Fibroblast of gingiva (primary cell): ENCODE measurements around the gene DYNC2I2.

ENCODE experiments used
- DNase-seq: peaks from one replicate; pipeline ENCODE4 v3.0.0-alpha.2; 2011; ENCODE audit warnings: low read depth

Gene DYNC2I2

DNA sequence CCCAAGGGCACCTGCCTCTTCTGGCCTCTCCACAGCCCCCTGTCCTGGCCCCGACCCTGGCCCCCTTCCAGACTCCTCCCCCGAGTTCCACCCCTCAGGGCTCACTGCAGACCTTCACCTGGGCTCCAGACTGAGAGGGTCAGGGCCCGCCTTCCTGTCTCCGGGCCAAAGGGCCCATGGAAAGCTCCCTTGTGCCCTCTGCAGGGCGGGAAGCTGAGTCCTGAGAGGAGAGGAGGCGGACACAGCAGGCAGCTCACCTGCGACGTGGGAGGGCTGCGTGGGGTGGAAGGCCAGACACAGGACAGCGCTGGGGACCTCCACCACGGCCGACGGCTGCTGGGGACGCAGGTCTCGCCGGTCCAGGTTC, 20.6 kb downstream of the DYNC2I2 start:
- no peak for DNase-seq

DNA sequence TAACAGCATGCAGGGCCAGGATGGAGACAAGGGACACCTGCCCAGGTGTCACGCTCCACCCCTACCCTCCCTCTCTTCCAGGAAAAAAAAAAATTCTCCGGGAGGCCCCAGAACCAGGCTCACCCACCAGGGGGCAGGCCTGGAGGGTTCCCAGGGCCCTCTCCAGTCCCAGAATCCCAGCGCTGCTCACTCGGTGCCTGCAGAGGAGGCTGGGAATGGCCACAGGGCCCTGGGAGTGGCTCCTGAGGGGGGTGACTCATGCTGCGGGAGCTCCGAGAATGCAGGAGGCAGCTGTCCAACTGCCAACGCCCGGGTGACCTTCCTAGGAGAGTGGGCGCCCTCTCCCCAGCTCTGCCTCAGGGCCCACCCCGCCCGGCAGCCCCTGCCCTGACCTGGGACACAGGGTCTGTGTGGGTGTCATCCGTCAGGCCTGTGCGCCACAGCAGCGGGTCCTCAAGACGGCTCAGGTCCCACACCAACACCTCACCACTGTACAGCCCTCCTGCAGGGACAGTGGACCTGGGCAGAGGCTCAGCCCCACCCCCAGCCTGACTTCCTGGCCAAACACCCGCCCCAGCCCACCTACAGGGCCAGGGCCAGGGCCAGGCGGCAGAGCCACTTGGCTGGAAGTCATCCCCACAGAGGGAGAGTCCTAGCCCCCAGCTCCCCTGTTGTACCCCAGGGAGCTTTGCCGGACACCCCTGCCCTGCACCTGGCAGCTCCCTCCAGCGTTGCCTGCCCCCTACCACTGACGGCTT, 21.2 kb downstream of the DYNC2I2 start:
- peak; percentile 92 for DNase-seq

DNA sequence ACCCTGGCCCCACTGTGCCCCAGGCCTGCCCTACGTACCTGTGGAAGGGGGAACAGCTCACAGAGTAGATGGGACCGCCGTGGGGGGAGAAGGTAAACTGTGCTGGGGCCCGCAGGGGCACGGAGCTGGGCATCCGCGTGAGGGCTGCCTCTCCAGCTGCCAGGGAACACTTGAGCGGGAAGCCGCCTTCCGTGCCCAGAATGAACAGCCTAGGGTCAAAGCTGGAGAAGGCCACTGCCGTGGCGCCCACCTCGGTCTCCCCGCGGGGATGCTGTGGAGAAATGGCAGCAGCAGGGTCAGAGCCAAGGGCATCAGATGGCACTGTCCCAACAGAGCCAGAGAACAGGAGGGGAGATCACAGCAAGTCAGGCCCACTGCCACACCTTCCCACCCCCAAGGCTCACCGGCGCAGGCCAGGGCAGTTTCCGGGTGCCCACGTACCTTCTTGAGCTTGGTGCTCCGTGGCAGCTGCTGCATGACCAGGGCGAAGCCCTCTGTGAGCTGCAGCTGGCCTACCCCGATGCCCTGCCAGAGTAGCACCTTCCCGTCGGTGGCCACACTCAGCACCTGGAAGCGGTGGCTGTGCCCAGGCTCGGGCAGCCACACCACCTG, 21.9 kb downstream of the DYNC2I2 start:
- DNase-seq, result no peak

DNA sequence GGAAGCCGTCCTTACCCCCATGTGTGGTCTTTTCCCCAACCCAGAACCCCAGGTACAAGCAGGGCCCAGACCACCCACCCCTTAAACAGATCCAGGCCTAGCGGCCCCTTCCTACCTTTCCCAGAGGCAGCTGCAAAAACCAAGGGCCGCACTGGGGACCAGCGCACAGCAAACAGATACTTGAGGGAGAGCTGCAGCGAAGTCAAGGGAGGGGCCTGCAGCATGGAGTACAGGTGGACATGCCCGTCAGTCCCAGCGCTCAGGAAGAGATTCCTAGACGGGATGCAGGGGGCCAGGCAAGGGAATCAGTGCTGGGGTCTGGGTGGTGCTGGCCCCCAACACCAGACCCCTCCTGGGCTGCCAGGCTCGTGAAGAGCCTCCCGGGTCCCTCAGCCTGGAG, 22.5 kb downstream of the DYNC2I2 start:
- DNase-seq, result no peak

DNA sequence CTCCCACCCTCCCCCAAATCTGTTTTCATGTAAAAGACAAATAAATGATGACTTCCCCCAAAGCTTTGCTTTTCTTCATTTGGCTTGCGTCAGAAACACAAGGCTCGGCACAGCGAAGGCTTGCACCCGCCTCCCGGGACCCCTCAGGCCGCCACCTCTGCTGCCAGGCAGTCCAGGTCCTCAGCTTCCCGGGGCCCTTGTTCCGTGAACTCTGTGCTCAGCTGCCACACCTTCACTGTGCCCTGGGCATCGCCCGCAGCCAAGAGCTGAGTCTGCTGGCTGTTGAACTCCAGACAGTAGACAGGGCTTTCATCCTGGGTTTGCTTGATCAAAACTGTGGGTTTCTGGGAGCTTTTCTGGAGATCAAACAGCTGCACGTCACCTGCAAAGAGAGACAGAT, 23.0 kb downstream of the DYNC2I2 start:
- DNase-seq, result no peak

DNA sequence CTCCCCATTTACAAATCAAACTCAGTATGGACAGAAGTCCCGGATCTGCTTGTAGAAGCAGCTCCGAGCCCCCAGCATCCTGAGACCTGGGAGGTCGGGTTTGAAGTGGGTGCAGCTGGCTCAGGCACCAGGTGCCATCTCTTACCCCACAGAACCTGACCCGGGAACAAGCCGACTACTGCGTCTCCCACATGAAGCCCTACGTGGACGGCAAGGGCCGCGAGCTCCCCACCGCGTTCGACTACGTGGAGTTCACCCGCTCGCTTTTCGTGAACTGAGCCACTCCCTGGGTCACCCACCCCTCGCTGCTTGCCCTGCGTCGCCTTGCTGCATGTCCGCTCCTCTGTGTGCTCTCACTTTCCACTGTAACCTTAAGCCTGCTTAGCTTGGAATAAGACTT, 23.6 kb downstream of the DYNC2I2 start:
- DNase-seq, result no peak

DNA sequence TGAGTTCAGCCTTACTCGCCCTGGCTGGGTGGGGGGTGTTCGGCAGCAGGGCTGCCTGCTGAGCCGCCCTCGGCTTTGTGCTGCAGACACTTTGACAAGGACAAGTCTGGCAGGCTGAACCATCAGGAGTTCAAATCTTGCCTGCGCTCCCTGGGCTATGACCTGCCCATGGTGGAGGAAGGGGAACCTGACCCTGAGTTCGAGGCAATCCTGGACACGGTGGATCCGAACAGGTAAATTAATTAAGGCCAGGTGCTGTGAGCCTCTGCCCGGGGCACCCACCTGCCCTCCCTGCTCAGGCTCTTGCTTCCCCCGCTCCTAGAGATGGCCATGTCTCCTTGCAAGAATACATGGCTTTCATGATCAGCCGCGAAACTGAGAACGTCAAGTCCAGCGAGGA, 24.2 kb downstream of the DYNC2I2 start:
- DNase-seq, result no peak

DNA sequence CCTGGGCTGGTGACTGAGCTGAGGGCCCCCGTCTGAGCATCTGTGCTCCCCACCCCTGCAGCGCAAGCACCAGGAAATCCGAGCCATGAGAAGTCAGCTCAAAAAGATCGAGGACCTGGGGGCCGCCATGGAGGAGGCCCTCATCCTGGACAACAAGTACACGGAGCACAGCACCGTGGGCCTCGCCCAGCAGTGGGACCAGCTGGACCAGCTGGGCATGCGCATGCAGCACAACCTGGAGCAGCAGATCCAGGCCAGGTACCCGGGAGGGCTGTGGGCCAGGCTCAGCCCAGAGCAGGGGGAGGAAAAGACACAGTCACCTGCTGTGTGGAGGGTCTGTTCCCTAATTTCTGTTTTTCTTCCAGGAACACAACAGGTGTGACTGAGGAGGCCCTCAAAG, 24.6 kb downstream of the DYNC2I2 start:
- DNase-seq, result no peak

DNA sequence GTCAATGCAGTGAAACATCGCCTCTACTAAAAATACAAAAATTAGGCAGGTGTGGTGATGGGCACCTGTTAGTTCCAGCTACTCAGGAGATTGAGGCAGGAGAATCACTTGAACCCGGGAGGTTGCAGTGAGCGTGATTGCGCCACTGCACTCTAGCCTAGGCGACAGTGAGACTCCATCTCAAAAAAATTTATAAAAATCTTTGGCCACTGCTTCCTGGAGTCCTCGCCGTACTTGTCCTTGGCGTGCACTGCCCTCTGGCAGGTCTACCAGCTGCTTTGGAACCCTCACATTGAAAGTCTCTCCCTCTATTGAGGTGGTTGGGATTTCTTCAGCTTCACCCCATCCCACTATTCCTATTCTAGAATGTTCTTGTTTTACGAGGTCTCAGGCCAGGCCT, 25.0 kb downstream of the DYNC2I2 start:
- no peak for DNase-seq

DNA sequence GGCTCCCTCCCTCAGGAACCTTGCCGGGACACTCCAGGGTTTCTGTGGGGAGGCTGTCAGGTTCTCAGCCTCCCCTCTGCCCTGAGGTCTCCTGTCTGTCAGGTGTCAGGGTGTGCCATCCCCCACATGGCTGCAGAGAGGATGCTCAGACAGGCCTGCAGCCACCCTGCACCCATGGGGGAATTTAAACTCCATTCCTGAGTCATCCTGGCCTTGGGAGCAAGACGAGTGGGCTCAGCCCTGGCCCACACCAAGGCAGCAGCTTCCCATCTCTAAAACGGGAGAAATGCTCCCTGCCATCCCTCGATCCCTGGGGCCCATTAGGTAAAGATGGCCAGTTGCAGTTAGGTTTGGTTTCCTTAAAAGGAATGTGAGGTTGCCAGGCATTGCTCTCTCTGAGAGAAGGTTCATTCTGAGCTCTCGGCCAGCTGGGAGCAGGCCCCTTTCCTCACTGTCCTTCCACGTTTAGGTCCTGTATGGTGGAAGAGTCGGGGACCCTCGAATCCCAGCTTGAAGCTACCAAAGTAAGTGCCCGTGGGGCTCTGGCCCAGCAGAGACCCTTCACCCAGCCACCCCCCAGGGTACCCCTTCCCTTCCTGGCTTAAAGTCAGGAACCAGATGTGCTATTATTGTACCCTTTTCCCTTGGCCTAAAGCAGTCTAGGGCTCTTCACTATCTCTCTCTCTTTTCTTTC, 26.6 kb downstream of the DYNC2I2 start:
- DNase-seq, result no peak

DNA sequence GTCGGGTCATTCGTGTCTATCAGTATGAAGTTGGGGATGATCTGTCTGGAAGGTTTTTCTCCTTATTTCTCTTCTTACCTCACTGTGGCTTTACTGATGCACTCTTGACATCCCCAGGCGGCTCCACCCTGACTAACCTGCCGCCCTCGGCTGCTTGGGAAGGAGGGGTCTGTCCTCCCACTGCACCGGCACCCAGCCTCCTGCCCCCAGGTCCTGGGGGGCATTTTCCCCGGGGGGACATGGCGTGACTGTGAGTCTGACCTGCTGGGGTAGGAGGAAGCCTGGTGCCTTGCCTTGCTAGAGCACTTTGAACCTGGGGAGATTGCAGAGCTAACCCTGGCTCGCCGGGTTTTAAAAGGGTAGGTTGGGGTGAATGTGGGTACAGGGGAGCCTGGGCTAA, 27.5 kb downstream of the DYNC2I2 start:
- no peak for DNase-seq

DNA sequence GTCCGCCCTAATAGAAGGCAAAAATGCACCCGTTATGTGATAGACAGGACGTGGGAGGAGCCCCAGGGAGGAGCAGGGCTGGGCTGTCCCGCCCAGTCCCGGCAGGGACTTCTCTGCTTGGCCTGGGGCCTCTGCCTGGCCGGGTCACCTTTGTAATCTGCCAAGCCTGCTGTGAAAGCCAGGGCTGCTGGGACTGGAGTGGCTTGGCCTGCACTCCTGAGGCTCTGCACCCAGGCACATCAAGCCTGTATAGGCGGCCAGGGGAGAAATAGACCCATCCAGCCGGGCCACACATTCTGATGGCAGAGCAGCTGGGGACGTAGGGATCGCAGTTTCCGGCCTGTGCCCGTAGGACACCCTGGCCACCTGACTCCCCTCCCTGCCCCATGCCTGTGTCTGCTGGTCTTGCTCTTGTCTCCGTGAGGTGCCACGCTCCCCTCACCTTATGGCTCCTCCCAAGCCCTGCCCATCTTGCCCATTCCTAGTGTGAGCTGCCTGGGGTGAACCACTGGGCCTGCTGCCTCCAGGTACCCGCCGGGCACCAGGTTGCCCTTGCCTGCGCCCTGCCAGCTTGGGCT, 28.1 kb downstream of the DYNC2I2 start:
- peak; percentile 46 for DNase-seq

DNA sequence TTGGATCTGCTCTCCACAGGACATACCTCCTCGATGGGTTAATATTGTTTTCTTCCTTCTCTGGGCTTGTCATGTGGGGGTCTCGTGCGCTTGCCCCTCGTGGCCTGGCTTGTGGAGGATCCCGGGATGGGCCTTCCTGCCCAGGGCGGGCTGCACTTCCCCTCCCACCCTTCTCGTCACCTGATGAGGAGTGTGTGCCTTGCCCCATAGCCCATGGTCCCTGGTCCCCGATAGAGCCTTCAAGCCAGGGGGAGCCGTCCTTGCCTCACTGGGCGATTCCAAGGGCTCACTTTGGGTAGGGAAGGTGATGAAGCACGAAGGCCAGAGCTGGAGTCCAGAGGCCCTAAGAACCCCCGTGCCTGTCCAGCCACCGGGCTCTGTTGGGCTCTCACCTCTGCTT, 28.7 kb downstream of the DYNC2I2 start:
- no peak for DNase-seq

DNA sequence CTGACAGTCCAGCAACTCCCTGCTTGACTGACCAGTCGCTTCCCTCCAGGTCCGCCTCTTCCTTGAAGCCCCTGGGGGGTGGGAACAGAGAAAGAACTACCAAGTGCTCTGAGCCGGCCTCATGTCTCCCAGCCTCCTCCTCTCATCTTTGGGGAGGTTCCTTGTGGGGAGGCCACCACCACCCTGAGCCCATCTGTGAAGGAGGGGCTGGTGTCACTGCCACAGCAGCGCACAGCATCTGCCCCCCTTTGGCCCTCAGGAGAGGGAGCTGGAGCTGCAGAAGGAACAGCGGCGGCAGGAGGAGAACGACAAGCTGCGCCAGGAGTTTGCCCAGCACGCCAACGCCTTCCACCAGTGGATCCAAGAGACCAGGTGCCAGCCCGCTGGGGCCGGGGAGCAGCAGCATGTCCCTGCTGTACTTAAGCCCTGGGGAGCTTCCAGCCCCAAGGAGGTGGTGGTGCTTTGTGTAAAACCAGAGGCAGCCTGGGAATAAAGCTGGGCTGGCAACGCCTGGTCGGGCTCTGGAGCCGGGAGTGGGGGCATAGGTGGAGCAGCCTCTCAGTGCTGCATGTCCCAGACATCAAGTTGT, 29.4 kb downstream of the DYNC2I2 start:
- no peak for DNase-seq

DNA sequence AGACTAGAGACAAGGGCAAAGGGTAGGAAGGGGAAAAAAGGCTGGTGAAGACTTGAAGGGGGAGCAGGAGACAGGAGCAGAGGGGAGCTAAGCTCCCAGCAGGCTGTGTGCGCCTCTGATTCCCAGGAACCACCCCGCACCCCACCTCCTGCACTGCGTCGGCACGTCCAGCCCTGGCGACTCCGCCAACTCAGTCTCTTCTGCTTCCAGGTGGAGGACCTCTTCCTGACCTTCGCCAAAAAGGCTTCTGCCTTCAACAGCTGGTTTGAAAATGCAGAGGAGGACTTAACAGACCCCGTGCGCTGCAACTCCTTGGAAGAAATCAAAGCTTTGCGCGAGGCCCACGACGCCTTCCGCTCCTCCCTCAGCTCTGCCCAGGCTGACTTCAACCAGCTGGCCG, 30.5 kb downstream of the DYNC2I2 start:
- no peak for DNase-seq

DNA sequence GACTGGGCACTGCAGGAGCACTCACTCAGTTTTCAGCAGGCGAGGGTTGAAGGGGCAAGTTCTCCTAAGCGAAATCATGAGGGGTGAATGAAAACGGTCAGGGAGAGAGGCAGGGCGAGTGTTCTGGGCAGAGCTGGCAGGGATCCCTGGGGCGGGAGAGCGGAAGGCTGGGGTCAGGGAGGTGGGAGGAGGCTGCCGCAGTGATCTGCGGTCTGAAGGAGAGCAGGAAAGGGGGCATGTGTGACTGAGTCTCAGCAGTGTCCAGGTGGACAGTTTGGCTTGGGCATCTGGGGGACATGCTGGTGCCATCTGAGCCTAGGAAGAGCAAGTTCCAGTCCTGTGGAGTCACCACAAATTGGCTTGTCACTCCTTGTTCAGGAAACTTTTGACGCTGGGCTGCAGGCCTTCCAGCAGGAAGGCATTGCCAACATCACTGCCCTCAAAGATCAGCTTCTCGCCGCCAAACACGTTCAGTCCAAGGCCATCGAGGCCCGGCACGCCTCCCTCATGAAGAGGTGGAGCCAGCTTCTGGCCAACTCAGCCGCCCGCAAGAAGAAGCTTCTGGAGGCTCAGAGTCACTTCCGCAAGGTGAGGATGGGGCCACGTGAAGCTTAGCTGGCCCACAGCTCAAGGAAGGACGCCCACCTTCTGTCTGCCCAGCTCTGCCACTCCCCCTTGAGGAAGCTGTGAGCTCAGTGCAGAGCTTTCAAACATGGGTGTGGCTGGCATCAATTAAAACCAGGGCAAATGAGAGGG, 31.1 kb downstream of the DYNC2I2 start:
- no peak for DNase-seq

DNA sequence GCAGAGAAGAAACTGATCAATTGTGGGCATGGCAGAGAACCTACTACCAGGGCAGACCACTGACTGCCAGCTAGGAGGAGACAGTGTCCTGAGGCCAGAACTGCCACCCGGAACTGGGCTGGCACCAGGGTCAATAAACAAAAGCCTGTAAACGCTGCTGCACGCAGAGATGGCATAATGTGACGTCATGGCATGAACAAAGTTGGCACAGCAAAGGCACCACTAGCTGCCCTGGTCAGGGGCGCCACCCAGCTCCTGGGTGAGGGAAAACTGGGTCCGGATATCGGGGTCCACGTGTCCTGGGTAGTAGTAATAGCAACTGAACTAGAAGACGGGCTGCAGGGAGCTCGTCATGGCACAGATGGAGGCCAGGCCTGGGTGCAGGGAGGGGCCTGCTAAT, 32.1 kb downstream of the DYNC2I2 start:
- no peak for DNase-seq

DNA sequence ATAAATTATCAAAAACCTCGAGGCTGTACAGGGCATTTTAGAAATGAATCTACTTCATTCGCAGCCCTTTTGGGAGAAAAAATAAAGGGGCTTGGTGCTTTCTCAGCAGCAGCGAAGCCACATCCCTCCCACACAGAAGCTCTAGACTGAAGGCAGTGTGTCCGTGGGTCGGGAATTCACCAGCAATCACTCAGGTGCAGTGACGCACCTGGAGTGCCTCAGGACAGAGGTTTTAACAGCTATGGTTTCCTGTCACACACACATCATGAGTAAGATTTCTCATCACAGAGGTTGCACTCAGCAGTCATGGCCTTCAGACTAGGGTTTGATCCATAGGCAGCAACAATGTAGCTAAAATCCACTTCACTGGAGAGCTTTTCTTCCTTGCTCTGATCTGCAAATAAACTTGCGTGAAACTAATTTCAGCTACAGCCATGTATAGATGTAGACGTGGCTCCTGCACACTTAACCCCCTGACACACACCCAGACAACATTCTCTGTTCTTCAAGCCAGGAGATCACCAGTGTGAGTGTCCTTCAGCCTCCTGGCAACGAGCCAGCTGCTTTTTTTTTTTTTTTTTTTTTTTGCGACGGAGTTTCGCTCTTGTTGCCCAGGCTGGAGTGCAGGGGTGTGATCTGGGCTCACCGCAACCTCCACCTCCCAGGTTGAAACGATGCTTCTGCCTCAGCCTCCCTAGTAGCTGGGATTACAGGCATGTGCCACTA, 34.8 kb downstream of the DYNC2I2 start:
- no peak for DNase-seq

DNA sequence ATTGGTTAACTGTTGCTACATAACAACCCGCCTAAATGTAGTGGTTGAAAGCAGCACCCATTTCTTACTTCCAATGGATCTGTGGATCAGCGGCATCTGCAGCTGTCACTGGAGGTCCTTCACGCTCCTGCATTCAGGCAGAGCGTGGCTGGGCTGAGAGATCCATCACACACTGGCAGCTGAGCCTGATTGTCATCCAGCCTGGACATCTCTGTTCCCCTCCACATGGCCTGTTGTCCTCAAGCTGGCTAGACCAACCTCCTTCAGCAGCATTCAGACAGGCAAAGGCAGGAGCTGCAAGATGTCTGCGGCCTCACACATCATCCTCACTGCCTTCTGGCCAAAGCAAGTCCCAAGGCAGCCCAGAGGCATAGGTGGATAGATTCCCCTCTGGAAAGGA, 36.9 kb downstream of the DYNC2I2 start:
- no peak for DNase-seq

DNA sequence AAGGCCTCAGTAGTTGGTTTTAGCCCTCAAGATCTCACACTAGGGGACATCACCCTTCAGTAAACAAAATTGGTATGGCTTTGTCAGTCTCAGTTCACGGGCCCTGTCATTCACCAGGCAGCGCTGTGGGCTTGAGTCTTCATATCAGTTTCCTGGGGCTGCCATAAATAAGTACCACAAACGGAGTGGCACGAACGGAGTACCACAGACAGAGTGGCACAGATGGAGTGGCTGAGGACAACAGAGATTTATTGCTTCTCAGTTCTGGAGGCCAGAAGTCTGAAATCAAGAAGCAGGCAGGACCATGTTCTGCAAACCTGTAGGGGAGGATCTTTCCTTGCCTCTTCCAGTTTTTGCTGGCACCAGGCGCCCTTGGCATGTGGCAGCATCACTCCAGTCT, 37.5 kb downstream of the DYNC2I2 start:
- DNase-seq, result no peak

DNA sequence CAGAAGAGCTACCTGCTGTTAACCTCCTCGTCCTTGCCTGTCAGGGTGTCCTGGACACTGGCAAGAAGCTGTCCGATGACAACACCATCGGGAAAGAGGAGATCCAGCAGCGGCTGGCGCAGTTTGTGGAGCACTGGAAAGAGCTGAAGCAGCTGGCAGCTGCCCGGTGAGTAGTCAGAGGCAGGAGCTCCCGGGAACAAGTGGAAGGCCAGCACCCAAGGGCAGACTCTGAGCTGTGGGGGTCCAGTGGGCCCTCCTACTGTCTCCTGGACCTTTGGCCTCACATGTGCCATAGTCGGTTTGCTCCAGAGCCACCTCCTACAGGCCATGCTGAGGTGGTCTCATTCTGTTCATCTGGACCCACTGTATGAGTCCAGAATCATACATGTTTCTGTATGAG, 38.7 kb downstream of the DYNC2I2 start:
- DNase-seq, result no peak
